NB4 (cell line): ENCODE data around the gene ESR1.

Source experiments
- CTCF ChIP-seq: IDR thresholded peaks from one replicate; pipeline ENCODE4 v1.5.1; 2012; ENCODE audit warnings: low read depth, low read length
- POLR2A ChIP-seq: IDR thresholded peaks from 2 replicates; pipeline ENCODE4 v1.6.1; 2011; ENCODE audit warnings: mild to moderate bottlenecking; ENCODE audit not compliant: insufficient read length; ENCODE audit errors: extremely low read depth
- TF ChIP-seq, protein P1 (sequence below): IDR thresholded peaks from 2 replicates; pipeline ENCODE4 v1.6.1; 2011; ENCODE audit warnings: low read depth, low read length

DNA sequence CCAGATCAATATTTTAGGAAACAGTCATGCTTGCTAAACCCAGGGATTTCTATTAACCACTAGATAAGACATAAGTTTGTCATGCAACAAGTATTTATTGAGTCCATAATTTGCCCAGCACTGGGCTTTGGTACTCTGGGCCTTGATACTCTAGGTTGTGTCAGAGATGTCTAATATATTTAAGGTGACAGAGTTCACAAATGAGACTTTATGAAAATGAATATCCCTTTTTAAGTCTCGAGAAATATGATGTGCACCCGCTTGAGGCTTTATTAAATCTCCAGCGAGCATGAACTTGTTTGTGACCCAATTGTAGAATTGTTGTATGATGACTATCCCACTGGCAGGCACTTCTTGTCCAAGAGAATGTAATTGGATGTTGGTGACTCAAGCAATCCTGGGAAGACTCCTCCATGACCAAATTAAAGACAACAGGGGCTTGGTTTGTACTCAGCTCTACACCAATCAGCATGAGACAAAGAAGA, 109.2 kb downstream of the ESR1 start:
- TF ChIP-seq CTCF: no peak
- TF ChIP-seq POLR2A: no peak
- TF ChIP-seq, protein P1, sequence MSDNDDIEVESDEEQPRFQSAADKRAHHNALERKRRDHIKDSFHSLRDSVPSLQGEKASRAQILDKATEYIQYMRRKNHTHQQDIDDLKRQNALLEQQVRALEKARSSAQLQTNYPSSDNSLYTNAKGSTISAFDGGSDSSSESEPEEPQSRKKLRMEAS: no peak
